HL-60 (cell line): ENCODE data around the gene SLC6A18.
"Not testable (repeated sequence)": the region's sequence is repeated elsewhere in the genome, so short reads cannot be mapped to it uniquely, and the experiment has no call there.

Experiments used
- DNase-seq, 2 experiments: peaks; one replicate each; pipeline ENCODE4 v3.0.0-alpha.2; 2010 to 2020; ENCODE audit warnings: low read depth in 1 of 2, low spot score in 1 of 2
- H3K27ac ChIP-seq: fragments of 250-450 bp; sonication (Bioruptor Pico); replicated peaks from 2 replicates; pipeline ENCODE4 v1.5.1; 2020; ENCODE audit warnings: mild to moderate bottlenecking, moderate library complexity
- H3K27me3 ChIP-seq: fragments of 250-450 bp; sonication (Bioruptor Pico); 2 replicates; pipeline ENCODE4 v1.5.1; 2021; ENCODE audit warnings: mild to moderate bottlenecking, moderate library complexity; ENCODE audit not compliant: insufficient read depth, poor library complexity, severe bottlenecking
- H3K4me3 ChIP-seq: replicated peaks from 2 replicates; pipeline ENCODE4 v1.5.1; 2011; ENCODE audit warnings: mild to moderate bottlenecking, control low read depth, low read length; ENCODE audit not compliant: insufficient read depth
- GABPA ChIP-seq: IDR thresholded peaks from 2 replicates; pipeline ENCODE4 v1.6.1; 2012; ENCODE audit warnings: low read depth
- POLR2AphosphoS5 ChIP-seq: IDR thresholded peaks from 2 replicates; pipeline ENCODE4 v1.6.1; 2012; ENCODE audit warnings: low read depth
- SPI1 ChIP-seq: IDR thresholded peaks from 2 replicates; pipeline ENCODE4 v1.6.1; 2012; ENCODE audit warnings: low read depth, mild to moderate bottlenecking, borderline replicate concordance
- TF ChIP-seq, protein P1 (sequence below): IDR thresholded peaks from 2 replicates; pipeline ENCODE4 v1.6.1; 2012; ENCODE audit warnings: low read depth; ENCODE audit not compliant: insufficient replicate concordance
- TF ChIP-seq, protein P2 (sequence below): IDR thresholded peaks from one replicate; pipeline ENCODE4 v1.5.1; 2011; ENCODE audit warnings: low read length, control low read depth, inconsistent platforms; ENCODE audit not compliant: insufficient read depth

The SLC6A18 gene

DNA sequence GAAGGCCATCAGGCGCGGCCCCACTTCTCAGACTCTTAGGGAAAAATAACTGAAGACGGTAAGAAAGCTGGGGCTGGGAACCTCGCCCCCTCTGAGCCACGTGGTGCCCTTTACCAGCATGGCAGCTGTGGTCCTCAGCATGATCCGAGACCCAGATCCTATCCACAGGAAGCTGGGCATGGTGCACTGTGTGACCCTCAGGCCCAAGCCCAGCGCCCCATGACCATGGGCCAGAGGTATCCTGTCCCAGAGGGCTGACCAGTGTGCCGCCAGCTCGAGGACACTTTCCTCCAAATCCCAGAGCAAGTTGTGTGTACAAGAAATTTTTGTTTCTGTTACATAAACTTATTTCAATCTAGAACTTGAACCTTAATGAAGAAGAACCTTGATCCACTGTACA, 41.6 kb downstream of the SLC6A18 start:
- TF ChIP-seq, protein P1, sequence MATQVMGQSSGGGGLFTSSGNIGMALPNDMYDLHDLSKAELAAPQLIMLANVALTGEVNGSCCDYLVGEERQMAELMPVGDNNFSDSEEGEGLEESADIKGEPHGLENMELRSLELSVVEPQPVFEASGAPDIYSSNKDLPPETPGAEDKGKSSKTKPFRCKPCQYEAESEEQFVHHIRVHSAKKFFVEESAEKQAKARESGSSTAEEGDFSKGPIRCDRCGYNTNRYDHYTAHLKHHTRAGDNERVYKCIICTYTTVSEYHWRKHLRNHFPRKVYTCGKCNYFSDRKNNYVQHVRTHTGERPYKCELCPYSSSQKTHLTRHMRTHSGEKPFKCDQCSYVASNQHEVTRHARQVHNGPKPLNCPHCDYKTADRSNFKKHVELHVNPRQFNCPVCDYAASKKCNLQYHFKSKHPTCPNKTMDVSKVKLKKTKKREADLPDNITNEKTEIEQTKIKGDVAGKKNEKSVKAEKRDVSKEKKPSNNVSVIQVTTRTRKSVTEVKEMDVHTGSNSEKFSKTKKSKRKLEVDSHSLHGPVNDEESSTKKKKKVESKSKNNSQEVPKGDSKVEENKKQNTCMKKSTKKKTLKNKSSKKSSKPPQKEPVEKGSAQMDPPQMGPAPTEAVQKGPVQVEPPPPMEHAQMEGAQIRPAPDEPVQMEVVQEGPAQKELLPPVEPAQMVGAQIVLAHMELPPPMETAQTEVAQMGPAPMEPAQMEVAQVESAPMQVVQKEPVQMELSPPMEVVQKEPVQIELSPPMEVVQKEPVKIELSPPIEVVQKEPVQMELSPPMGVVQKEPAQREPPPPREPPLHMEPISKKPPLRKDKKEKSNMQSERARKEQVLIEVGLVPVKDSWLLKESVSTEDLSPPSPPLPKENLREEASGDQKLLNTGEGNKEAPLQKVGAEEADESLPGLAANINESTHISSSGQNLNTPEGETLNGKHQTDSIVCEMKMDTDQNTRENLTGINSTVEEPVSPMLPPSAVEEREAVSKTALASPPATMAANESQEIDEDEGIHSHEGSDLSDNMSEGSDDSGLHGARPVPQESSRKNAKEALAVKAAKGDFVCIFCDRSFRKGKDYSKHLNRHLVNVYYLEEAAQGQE: no peak
- TF ChIP-seq GABPA: no peak
- no peak for TF ChIP-seq SPI1
- no peak for TF ChIP-seq POLR2AphosphoS5
- TF ChIP-seq, protein P2, sequence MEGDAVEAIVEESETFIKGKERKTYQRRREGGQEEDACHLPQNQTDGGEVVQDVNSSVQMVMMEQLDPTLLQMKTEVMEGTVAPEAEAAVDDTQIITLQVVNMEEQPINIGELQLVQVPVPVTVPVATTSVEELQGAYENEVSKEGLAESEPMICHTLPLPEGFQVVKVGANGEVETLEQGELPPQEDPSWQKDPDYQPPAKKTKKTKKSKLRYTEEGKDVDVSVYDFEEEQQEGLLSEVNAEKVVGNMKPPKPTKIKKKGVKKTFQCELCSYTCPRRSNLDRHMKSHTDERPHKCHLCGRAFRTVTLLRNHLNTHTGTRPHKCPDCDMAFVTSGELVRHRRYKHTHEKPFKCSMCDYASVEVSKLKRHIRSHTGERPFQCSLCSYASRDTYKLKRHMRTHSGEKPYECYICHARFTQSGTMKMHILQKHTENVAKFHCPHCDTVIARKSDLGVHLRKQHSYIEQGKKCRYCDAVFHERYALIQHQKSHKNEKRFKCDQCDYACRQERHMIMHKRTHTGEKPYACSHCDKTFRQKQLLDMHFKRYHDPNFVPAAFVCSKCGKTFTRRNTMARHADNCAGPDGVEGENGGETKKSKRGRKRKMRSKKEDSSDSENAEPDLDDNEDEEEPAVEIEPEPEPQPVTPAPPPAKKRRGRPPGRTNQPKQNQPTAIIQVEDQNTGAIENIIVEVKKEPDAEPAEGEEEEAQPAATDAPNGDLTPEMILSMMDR: no peak
- Histone ChIP-seq H3K27me3 (no peaks in the 10 kb centered on the region), H3K27ac (no peak overlapping the region), H3K4me3 (no peak overlapping the region)
- no peak for DNase-seq

DNA sequence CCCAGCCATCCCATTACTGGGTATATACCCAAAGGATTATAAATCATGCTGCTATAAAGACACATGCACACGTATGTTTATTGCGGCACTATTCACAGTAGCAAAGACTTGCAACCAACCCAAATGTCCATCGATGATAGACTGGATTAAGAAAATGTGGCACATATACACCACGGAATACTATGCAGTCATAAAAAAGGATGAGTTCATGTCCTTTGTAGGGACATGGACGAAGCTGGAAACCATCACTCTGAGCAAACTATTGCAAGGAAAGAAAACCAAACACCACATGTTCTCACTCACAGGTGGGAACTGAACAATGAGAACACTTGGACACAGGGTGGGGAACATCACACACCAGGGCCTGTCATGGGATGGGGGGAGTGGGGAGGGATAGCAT, 42.3 kb downstream of the SLC6A18 start:
- not testable (repeated sequence) for H3K4me3 ChIP-seq, DNase-seq, H3K27me3 ChIP-seq, H3K27ac ChIP-seq

DNA sequence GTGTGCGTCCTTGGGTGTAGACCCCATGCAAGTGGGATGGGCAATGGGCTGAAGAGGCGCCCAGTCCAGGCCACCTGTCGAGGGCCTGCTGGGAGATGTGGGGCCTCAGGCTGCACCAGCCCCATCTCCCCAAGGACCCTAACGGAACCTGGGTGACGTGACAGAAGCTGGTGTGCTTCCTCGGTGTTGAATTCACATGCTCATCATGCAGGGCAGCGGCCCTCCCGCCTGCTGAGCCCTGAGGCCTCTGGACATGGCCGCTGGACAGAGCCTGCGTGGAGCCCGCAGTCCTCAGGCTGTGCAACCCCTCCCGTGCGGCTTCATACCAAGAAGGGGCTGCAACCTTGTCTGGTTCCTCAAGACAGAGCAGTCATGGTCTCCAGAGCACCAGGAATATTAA, 42.9 kb downstream of the SLC6A18 start:
- H3K4me3 ChIP-seq: no peak overlapping the region
- TF ChIP-seq SPI1: no peak
- TF ChIP-seq, protein P1: no peak
- no peak for TF ChIP-seq GABPA
- no peaks in the 10 kb centered on the region for H3K27me3 ChIP-seq
- DNase-seq: no peak
- H3K27ac ChIP-seq: no peak overlapping the region

DNA sequence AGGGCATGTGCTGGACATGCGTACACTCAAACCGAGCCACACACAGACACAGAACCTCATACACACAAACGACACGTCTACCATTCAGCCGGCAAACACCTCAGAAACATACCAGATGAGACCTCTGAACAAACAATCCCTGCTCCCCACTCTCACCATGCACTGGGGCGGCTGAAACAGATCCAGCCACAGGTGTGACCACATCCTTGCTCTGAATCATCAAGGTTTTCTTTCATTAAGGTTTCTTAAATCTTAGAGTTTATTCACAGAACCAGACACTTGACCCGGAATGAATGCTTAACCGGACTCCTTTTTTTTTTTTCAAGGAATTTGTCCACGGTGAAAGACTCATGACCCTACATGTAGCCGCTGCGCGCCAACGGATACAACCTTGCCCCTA, 43.5 kb downstream of the SLC6A18 start:
- H3K27me3 ChIP-seq: no peaks in the 10 kb centered on the region
- H3K27ac ChIP-seq: no peak overlapping the region
- no peak overlapping the region for H3K4me3 ChIP-seq
- TF ChIP-seq SPI1: no peak
- TF ChIP-seq, protein P2: no peak
- no peak for TF ChIP-seq POLR2AphosphoS5
- TF ChIP-seq, protein P1: no peak
- no peak for TF ChIP-seq GABPA
- DNase-seq: no peak
